Measurements from ENCODE around the gene USF3.

The USF3 gene

DNA sequence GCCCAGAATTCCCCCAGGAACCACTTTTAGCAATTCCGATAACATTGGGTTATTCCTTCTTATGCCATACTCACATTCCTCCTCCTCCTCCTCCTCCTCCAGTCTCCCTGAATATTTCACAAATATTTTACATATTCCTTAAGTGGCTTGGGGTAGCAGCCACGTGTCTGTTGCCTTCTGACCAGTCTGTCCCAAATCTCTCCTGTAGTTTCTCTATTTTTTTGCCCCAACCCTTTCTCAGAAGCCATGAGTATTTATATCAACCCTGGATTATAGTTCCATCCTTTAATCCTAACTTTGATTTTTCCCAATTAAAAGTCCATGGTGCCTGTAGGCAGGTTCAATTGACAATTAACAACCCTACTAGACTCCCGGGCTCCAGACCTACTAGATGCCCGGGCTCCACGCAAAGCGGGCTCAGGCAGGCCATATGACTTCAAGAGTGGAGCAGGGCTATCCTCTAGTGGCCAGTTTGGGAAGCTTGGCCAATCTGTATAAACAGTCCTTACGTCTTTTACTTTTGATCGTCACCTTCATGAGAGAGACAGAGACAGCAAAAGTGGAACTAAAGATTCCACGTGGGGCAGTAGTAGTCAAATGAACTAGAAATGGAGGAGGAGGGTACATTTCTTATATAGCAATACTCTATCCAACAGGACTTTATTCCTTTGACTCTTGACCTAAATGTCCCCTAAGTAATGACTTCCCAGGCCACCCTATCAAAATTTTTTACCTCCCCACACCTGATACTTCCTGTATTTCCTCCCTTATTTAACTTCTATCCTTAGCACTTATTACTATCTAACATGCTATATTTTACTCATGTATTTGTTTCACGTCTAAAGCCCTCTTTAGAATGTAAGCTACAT lies 69.7 kb downstream of the USF3 start:
- no peak for TF ChIP-seq EZH2 (IDR thresholded peaks at IDR 0.05; ENCODE audit: borderline replicate concordance, low read length)
- TF ChIP-seq, protein P1, sequence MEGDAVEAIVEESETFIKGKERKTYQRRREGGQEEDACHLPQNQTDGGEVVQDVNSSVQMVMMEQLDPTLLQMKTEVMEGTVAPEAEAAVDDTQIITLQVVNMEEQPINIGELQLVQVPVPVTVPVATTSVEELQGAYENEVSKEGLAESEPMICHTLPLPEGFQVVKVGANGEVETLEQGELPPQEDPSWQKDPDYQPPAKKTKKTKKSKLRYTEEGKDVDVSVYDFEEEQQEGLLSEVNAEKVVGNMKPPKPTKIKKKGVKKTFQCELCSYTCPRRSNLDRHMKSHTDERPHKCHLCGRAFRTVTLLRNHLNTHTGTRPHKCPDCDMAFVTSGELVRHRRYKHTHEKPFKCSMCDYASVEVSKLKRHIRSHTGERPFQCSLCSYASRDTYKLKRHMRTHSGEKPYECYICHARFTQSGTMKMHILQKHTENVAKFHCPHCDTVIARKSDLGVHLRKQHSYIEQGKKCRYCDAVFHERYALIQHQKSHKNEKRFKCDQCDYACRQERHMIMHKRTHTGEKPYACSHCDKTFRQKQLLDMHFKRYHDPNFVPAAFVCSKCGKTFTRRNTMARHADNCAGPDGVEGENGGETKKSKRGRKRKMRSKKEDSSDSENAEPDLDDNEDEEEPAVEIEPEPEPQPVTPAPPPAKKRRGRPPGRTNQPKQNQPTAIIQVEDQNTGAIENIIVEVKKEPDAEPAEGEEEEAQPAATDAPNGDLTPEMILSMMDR (IDR thresholded peaks at IDR 0.05; ENCODE audit: low read length), result peak; percentile 82
- Histone ChIP-seq H3K9ac (ENCODE audit: low read length) (no peak overlapping the region), H3K9me2 (ENCODE audit: low read depth, low read length) (no peaks in the 10 kb centered on the region), H3K36me3 (ENCODE audit: insufficient read depth, low read length) (no peaks in the 10 kb centered on the region), H3K9me3 (ENCODE audit: low read length) (no peaks in the 10 kb centered on the region), H2AFZ (ENCODE audit: low read length) (no peak overlapping the region), H3K4me2 (ENCODE audit: low read length) (peak overlapping the region; percentile 25; the same call in 1 of the 2 replicates), H3K4me3 (ENCODE audit: low read depth, low read length, poor library complexity, severe bottlenecking) (no peak overlapping the region), H3K79me2 (ENCODE audit: insufficient read depth, low read length) (no peaks in the 10 kb centered on the region), H3K27ac (ENCODE audit: low read depth, low read length, poor library complexity, severe bottlenecking) (no peak overlapping the region), H3F3A (ENCODE audit: insufficient read depth, low read length) (no peaks in the 10 kb centered on the region), H3K4me1 (ENCODE audit: insufficient read depth, low read length, severe bottlenecking) (peaks cover 24% of the 10 kb centered on the region), H3K27me3 (ENCODE audit: insufficient read depth, low read length) (no peaks in the 10 kb centered on the region), H4K20me1 (ENCODE audit: insufficient read depth, low read length) (no peaks in the 10 kb centered on the region)

DNA sequence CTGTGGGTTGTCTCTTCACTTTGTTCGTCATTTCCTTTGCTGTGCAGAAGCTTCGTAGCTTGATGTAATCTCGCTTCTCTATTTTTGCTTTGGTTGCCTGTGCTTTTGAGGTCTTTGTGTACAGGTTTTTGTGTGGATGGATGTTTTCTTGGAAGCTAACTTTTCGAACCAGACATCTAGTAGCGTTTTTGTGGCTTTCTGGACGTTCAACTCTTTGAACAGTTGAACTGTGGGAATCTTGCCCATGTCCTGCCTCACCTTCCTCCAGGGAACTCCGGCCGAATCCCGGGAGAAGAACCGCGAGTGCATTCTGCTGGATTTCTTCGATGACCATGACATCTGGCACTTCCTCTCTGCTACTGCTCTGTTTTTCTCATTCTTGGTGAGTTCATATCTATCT lies 70.6 kb downstream of the USF3 start:
- Histone ChIP-seq H2AFZ (ENCODE audit: low read length) (no peak overlapping the region), H3K36me3 (ENCODE audit: insufficient read depth, low read length) (no peaks in the 10 kb centered on the region), H3K79me2 (ENCODE audit: insufficient read depth, low read length) (no peaks in the 10 kb centered on the region), H3K9ac (ENCODE audit: low read length) (no peak overlapping the region), H3K9me3 (ENCODE audit: low read length) (no peaks in the 10 kb centered on the region), H3F3A (ENCODE audit: insufficient read depth, low read length) (no peaks in the 10 kb centered on the region), H3K9me2 (ENCODE audit: low read depth, low read length) (no peaks in the 10 kb centered on the region), H3K27me3 (ENCODE audit: insufficient read depth, low read length) (no peaks in the 10 kb centered on the region), H4K20me1 (ENCODE audit: insufficient read depth, low read length) (no peaks in the 10 kb centered on the region), H3K27ac (ENCODE audit: low read depth, low read length, poor library complexity, severe bottlenecking) (no peak overlapping the region), H3K4me3 (ENCODE audit: low read depth, low read length, poor library complexity, severe bottlenecking) (no peak overlapping the region), H3K4me2 (ENCODE audit: low read length) (no peak overlapping the region; the same call in 1 of the 2 replicates), H3K4me1 (ENCODE audit: insufficient read depth, low read length, severe bottlenecking) (peaks cover 17% of the 10 kb centered on the region)
- TF ChIP-seq, protein P1 (IDR thresholded peaks at IDR 0.05; ENCODE audit: low read length), result no peak
- no peak for TF ChIP-seq EZH2 (IDR thresholded peaks at IDR 0.05; ENCODE audit: borderline replicate concordance, low read length)

DNA sequence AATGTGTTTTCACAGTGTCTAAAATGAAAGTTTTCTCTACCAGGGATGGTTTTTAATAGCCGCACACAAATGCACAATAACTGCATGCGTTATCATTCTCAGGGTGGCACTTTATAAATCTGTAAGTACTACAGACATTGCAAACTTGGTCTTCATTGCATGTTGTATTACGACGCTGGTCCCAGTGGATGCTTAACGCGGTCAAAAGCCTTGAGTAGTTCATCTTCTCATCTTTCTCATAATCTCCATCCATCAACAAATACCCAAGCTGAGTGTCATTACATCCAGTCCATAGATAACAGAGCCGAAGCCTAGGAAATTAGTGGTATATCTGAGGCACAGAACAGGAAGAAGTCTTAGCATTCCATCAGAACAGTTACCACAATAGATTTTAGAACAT lies 72.6 kb downstream of the USF3 start:
- no peak overlapping the region for H2AFZ ChIP-seq (ENCODE audit: low read length)
- no peaks in the 10 kb centered on the region for H3K27me3 ChIP-seq (ENCODE audit: insufficient read depth, low read length)
- H3K4me2 ChIP-seq (ENCODE audit: low read length), result no peak overlapping the region
- H3K79me2 ChIP-seq (ENCODE audit: insufficient read depth, low read length), result no peaks in the 10 kb centered on the region
- no peaks in the 10 kb centered on the region for H3K9me2 ChIP-seq (ENCODE audit: low read depth, low read length)
- H3K9ac ChIP-seq (ENCODE audit: low read length), result no peak overlapping the region
- peaks cover 16% of the 10 kb centered on the region for H3K4me1 ChIP-seq (ENCODE audit: insufficient read depth, low read length, severe bottlenecking)
- H3K36me3 ChIP-seq (ENCODE audit: insufficient read depth, low read length), result no peaks in the 10 kb centered on the region
- no peaks in the 10 kb centered on the region for H3K9me3 ChIP-seq (ENCODE audit: low read length)
- no peak overlapping the region for H3K4me3 ChIP-seq (ENCODE audit: low read depth, low read length, poor library complexity, severe bottlenecking)
- no peak for TF ChIP-seq EZH2 (IDR thresholded peaks at IDR 0.05; ENCODE audit: borderline replicate concordance, low read length)
- TF ChIP-seq, protein P1 (IDR thresholded peaks at IDR 0.05; ENCODE audit: low read length), result no peak
- no peak overlapping the region for H3K27ac ChIP-seq (ENCODE audit: low read depth, low read length, poor library complexity, severe bottlenecking)
- no peaks in the 10 kb centered on the region for H4K20me1 ChIP-seq (ENCODE audit: insufficient read depth, low read length)
- H3F3A ChIP-seq (ENCODE audit: insufficient read depth, low read length), result no peaks in the 10 kb centered on the region

Measured in OCI-LY1 (cell line).